Amniotic epithelial cell (primary cell): ENCODE data around the gene MYH10.

Experiments
- DNase-seq: peaks from one replicate; pipeline ENCODE4 v3.0.0-alpha.2; 2010; ENCODE audit warnings: low read depth

Gene MYH10

GRCh38 chr17:8473451-8474192 is 156.9 kb downstream of the MYH10 start:
- DNase-seq, result no peak

GRCh38 chr17:8472663-8473062 is 157.9 kb downstream of the MYH10 start:
- no peak for DNase-seq

GRCh38 chr17:8470447-8471047 is 160.0 kb downstream of the MYH10 start:
- no peak for DNase-seq

GRCh38 chr17:8469964-8470363 is 160.6 kb downstream of the MYH10 start:
- DNase-seq, result no peak

GRCh38 chr17:8468980-8469379 is 161.5 kb downstream of the MYH10 start:
- DNase-seq, result no peak

GRCh38 chr17:8468127-8468526 is 162.4 kb downstream of the MYH10 start:
- no peak for DNase-seq

GRCh38 chr17:8467527-8467926 is 163.0 kb downstream of the MYH10 start:
- DNase-seq, result no peak

GRCh38 chr17:8466873-8467272 is 163.7 kb downstream of the MYH10 start:
- no peak for DNase-seq

GRCh38 chr17:8466456-8466855 is 164.1 kb downstream of the MYH10 start:
- peak; percentile 51 for DNase-seq

GRCh38 chr17:8465759-8466158 is 164.8 kb downstream of the MYH10 start:
- no peak for DNase-seq

- peak; percentile 21 for DNase-seq
Measured at GRCh38 chr17:8465356-8465755, 165.2 kb downstream of the MYH10 start.

- no peak for DNase-seq
Measured at GRCh38 chr17:8464941-8465340, 165.6 kb downstream of the MYH10 start.

GRCh38 chr17:8463099-8463498 is 167.4 kb downstream of the MYH10 start:
- peak; percentile 81 for DNase-seq

GRCh38 chr17:8462564-8462963 is 168.0 kb downstream of the MYH10 start:
- no peak for DNase-seq

- DNase-seq, result no peak
Measured at GRCh38 chr17:8459831-8460230, 170.7 kb downstream of the MYH10 start.

GRCh38 chr17:8459107-8459506 is 171.4 kb downstream of the MYH10 start:
- no peak for DNase-seq

- DNase-seq, result no peak
Measured at GRCh38 chr17:8458128-8458527, 172.4 kb downstream of the MYH10 start.

GRCh38 chr17:8455665-8456209 is 174.8 kb downstream of the MYH10 start:
- no peak for DNase-seq

GRCh38 chr17:8453326-8453725 is 177.2 kb downstream of the MYH10 start:
- DNase-seq, result no peak

GRCh38 chr17:8451933-8452614 is 178.5 kb downstream of the MYH10 start:
- no peak for DNase-seq

GRCh38 chr17:8448310-8448709 is 182.2 kb downstream of the MYH10 start:
- no peak for DNase-seq

- no peak for DNase-seq
Measured at GRCh38 chr17:8447799-8448198, 182.7 kb downstream of the MYH10 start.

- no peak for DNase-seq
Measured at GRCh38 chr17:8445536-8445935, 185.0 kb downstream of the MYH10 start.
